Hepatocyte (in vitro differentiated cells): ENCODE measurements around the gene ADGRL3. TPM values are rescaled to one million over a fixed set of nuclear protein-coding genes. Genes with fewer than 3 reads are reported as not detected.

Experiments
- DNase-seq: peaks from one replicate; pipeline ENCODE4 v3.0.0-alpha.2; 2016; ENCODE audit warnings: low spot score
- H2AFZ ChIP-seq: fragments of 200-600 bp; sonication (generic); 2 replicates; pipeline ENCODE4 v1.6.0; 2016; ENCODE audit warnings: antibody characterized with exemption, mild to moderate bottlenecking
- H3K27ac ChIP-seq: fragments of 200-600 bp; sonication (generic); 2 replicates; pipeline ENCODE4 v1.5.1; 2016; ENCODE audit warnings: mild to moderate bottlenecking
- H3K27me3 ChIP-seq: fragments of 200-600 bp; sonication (generic); 2 replicates; pipeline ENCODE4 v1.6.1; 2016
- H3K36me3 ChIP-seq: fragments of 200-600 bp; sonication (generic); replicated peaks from 2 replicates; pipeline ENCODE4 v1.5.1; 2016; ENCODE audit warnings: low read depth; ENCODE audit not compliant: insufficient read depth
- H3K4me1 ChIP-seq: fragments of 200-600 bp; sonication (generic); 2 replicates; pipeline ENCODE4 v1.5.1; 2016; ENCODE audit warnings: mild to moderate bottlenecking, moderate library complexity; ENCODE audit not compliant: insufficient read depth
- H3K4me2 ChIP-seq: fragments of 200-600 bp; sonication (generic); 2 replicates; pipeline ENCODE4 v1.6.0; 2016
- H3K4me3 ChIP-seq: fragments of 200-600 bp; sonication (generic); 2 replicates; pipeline ENCODE4 v1.5.1; 2016; ENCODE audit warnings: mild to moderate bottlenecking
- H3K79me2 ChIP-seq: fragments of 200-600 bp; sonication (generic); 2 replicates; pipeline ENCODE4 v1.6.0; 2017; ENCODE audit warnings: mild to moderate bottlenecking
- H3K9me2 ChIP-seq: fragments of 200-600 bp; sonication (generic); replicated peaks from 2 replicates; pipeline ENCODE4 v1.6.0; 2017; ENCODE audit warnings: mild to moderate bottlenecking; ENCODE audit not compliant: insufficient read depth
- H3K9me3 ChIP-seq: fragments of 200-600 bp; sonication (generic); 2 replicates; pipeline ENCODE4 v1.5.1; 2016; ENCODE audit warnings: low read depth, mild to moderate bottlenecking
- H4K20me1 ChIP-seq: fragments of 200-600 bp; sonication (generic); 2 replicates; pipeline ENCODE4 v1.6.0; 2016; ENCODE audit warnings: mild to moderate bottlenecking; ENCODE audit not compliant: insufficient read depth, poor library complexity, severe bottlenecking
- CTCF ChIP-seq: fragments of 200-600 bp; sonication (generic); IDR thresholded peaks from 2 replicates; pipeline ENCODE4 v1.5.1; 2016; ENCODE audit warnings: antibody characterized with exemption, mild to moderate bottlenecking; ENCODE audit not compliant: poor library complexity
- EZH2 ChIP-seq: fragments of 200-600 bp; sonication (generic); IDR thresholded peaks from 2 replicates; pipeline ENCODE4 v1.6.1; 2016; ENCODE audit warnings: antibody characterized with exemption, mild to moderate bottlenecking, borderline replicate concordance
- EZH2phosphoT487 ChIP-seq: fragments of 200-600 bp; sonication (generic); IDR thresholded peaks from one replicate; pipeline ENCODE4 v1.6.1; 2018; ENCODE audit warnings: antibody characterized with exemption, mild to moderate bottlenecking, low read depth, moderate library complexity; ENCODE audit not compliant: unreplicated experiment, severe bottlenecking
- WGBS: methylation state at CpG from one replicate; pipeline ENCODE4 v1.1.6; 2016; ENCODE audit warnings: low lambda C conversion rate; ENCODE audit errors: missing lambda C conversion rate; 5-methylcytosine and 5-hydroxymethylcytosine counted together
- polyA plus RNA-seq: library from polyadenylated mRNA; unstranded; fragments of >200 nt; fragmentation: Nextera tagmentation; extraction: Ambion mirVana; gene quantifications from 2 replicates; pipeline ENCODE4 v1.2.1, GENCODE V29; 2016
- total RNA-seq: library from RNA; depleted of rRNA; stranded (reverse); fragments of >200 nt; gene quantifications from 2 replicates; pipeline ENCODE4 v1.2.3, GENCODE V29; 2014

ADGRL3 gene
- total and polyA plus RNA-seq, 2 experiments from 2014 or later = 4.4 to 21.2 TPM

- Histone ChIP-seq H3K4me3 (no peak overlapping the region), H3K27me3 (no peaks in the 10 kb centered on the region), H3K9me2 (no peaks in the 10 kb centered on the region), H3K4me1 (peaks cover 9% of the 10 kb centered on the region), H3K4me2 (no peak overlapping the region), H3K27ac (no peak overlapping the region), H4K20me1 (no peaks in the 10 kb centered on the region), H3K9me3 (no peaks in the 10 kb centered on the region), H3K79me2 (no peaks in the 10 kb centered on the region), H2AFZ (no peak overlapping the region), H3K36me3 (no peaks in the 10 kb centered on the region)
- DNase-seq = no peak
- TF ChIP-seq EZH2phosphoT487 (no peak), CTCF (no peak), EZH2 (no peak)
Observed at GRCh38 chr4:61478340-61478739, 278.2 kb downstream of the ADGRL3 start.

- Histone ChIP-seq H3K27ac (no peak overlapping the region), H3K9me2 (no peaks in the 10 kb centered on the region), H3K36me3 (no peaks in the 10 kb centered on the region), H3K4me3 (no peak overlapping the region), H3K27me3 (no peaks in the 10 kb centered on the region), H4K20me1 (no peaks in the 10 kb centered on the region), H3K9me3 (no peaks in the 10 kb centered on the region), H3K79me2 (no peaks in the 10 kb centered on the region), H3K4me1 (no peaks in the 10 kb centered on the region), H2AFZ (no peak overlapping the region), H3K4me2 (no peak overlapping the region)
- TF ChIP-seq EZH2 = no peak
- TF ChIP-seq EZH2phosphoT487 = no peak
- no peak for TF ChIP-seq CTCF
- no peak for DNase-seq
- 95% methylated on average over 3 of the region's 3 CpGs for WGBS
Observed at GRCh38 chr4:61485056-61485455, 284.9 kb downstream of the ADGRL3 start.

- H3K4me1 ChIP-seq = no peaks in the 10 kb centered on the region
- no peaks in the 10 kb centered on the region for H4K20me1 ChIP-seq
- no peaks in the 10 kb centered on the region for H3K79me2 ChIP-seq
- no peak overlapping the region for H2AFZ ChIP-seq
- no peaks in the 10 kb centered on the region for H3K9me3 ChIP-seq
- no peaks in the 10 kb centered on the region for H3K27me3 ChIP-seq
- TF ChIP-seq EZH2phosphoT487 (no peak), CTCF (no peak), EZH2 (no peak)
- DNase-seq = no peak
- H3K36me3 ChIP-seq = no peaks in the 10 kb centered on the region
- no peaks in the 10 kb centered on the region for H3K9me2 ChIP-seq
- WGBS = 75% methylated on average over 3 of the region's 3 CpGs
- no peak overlapping the region for H3K27ac ChIP-seq
- H3K4me2 ChIP-seq = no peak overlapping the region
- no peak overlapping the region for H3K4me3 ChIP-seq
Observed at GRCh38 chr4:61489927-61490326, 289.8 kb downstream of the ADGRL3 start.

- H3K4me3 ChIP-seq = no peak overlapping the region
- H3K36me3 ChIP-seq = no peaks in the 10 kb centered on the region
- H3K79me2 ChIP-seq = no peaks in the 10 kb centered on the region
- no peak for DNase-seq
- H2AFZ ChIP-seq = no peak overlapping the region
- no peaks in the 10 kb centered on the region for H3K9me3 ChIP-seq
- H3K4me1 ChIP-seq = no peaks in the 10 kb centered on the region
- no peak overlapping the region for H3K4me2 ChIP-seq
- TF ChIP-seq EZH2 (no peak), CTCF (no peak), EZH2phosphoT487 (no peak)
- WGBS = 82% methylated on average over 4 of the region's 4 CpGs
- H3K27me3 ChIP-seq = no peaks in the 10 kb centered on the region
- no peaks in the 10 kb centered on the region for H3K9me2 ChIP-seq
- H3K27ac ChIP-seq = no peak overlapping the region
- H4K20me1 ChIP-seq = no peaks in the 10 kb centered on the region
Observed at GRCh38 chr4:61493041-61493440, 292.9 kb downstream of the ADGRL3 start.
